GM12873 (cell line): ENCODE data around the gene HOXB3.

Experiments
- CTCF ChIP-seq: IDR thresholded peaks from 2 replicates; pipeline ENCODE4 v1.5.1; 2012; ENCODE audit warnings: low read depth, mild to moderate bottlenecking, moderate library complexity, low read length, control low read depth; ENCODE audit not compliant: insufficient read depth; ENCODE audit errors: missing control alignments

HOXB3 gene

GRCh38 chr17:48550502-48551213 lies 39.4 kb downstream of the HOXB3 start:
- TF ChIP-seq CTCF, result no peak

- no peak for TF ChIP-seq CTCF
Measured at GRCh38 chr17:48549914-48550501, 40.0 kb downstream of the HOXB3 start.

GRCh38 chr17:48549281-48549630 lies 40.8 kb downstream of the HOXB3 start:
- TF ChIP-seq CTCF, result no peak

- no peak for TF ChIP-seq CTCF
Measured at GRCh38 chr17:48548523-48549280, 41.3 kb downstream of the HOXB3 start.

- no peak for TF ChIP-seq CTCF
Measured at GRCh38 chr17:48547808-48548522, 42.1 kb downstream of the HOXB3 start.

- TF ChIP-seq CTCF, result no peak
Measured at GRCh38 chr17:48546924-48547807, 42.9 kb downstream of the HOXB3 start.
